ENCODE data around the gene ATP1A3. TPM values are rescaled to one million over a fixed set of nuclear protein-coding genes. Genes with fewer than 3 reads are reported as not detected.
A peak's percentile ranks its signal among the peaks of the same experiment; 100 is the strongest.

Gene ATP1A3
- total and polyA plus RNA-seq, 2 of the 13 experiments (the other 11 are each of a cell fraction or from before 2014, with no cell fraction given): 0.01 to 0.04 TPM

- intact Hi-C loops (cut with micrococcal nuclease; ENCODE audit: unreplicated experiment) (no loop called here), in situ Hi-C loops (cut with HindIII; ENCODE audit: extremely low pct_ligation_motif_present, low pct_unique_long_range_greater_than_20kb) (no loop called here)
- Histone ChIP-seq H3K4me2 (ENCODE audit: low read depth, low read length) (no peak overlapping the region), H3K27me3 (ENCODE audit: control insufficient read depth in 1 of 2, insufficient read depth in 2 of 2, low read length in 2 of 2) (peaks cover 7 to 85% of the 10 kb centered on the region in 2 experiments), H3K27ac (ENCODE audit: extremely low read length, insufficient read depth, low read length) (no peak overlapping the region), H3K36me3 (replicated peaks in 1 of 2; ENCODE audit: control insufficient read depth in 1 of 2, insufficient read depth in 2 of 2, low read length in 2 of 2) (no peaks in the 10 kb centered on the region), H3K9me3 (ENCODE audit: low read length) (no peaks in the 10 kb centered on the region), H3K9ac (ENCODE audit: insufficient read depth, low read depth, low read length) (no peak overlapping the region), H2AFZ (ENCODE audit: low read length) (no peak overlapping the region), H4K20me1 (ENCODE audit: insufficient read depth, low read length) (no peaks in the 10 kb centered on the region), H3K79me2 (ENCODE audit: insufficient read depth, low read length) (no peaks in the 10 kb centered on the region), H3K4me3 (replicated peaks in 1 of 3; ENCODE audit: insufficient read depth in 1 of 3, low read depth in 2 of 3, low read length in 3 of 3) (no peak overlapping the region), H3K4me1 (ENCODE audit: insufficient read depth, low read length) (peaks cover 11% of the 10 kb centered on the region)
- no TSS peak for BruUV-seq (replicated peaks)
- ChIA-PET POLR2A (no interaction called here), CTCF (ENCODE audit: low intra/inter-chr PET ratio, low total read pairs) (no interaction called here)
- TF ChIP-seq FOXO1 (CRISPR knock-in tag; IDR thresholded peaks at IDR 0.05) (no peak), ZEB1 (IDR thresholded peaks at IDR 0.05; ENCODE audit: insufficient replicate concordance, low read depth) (peak; percentile 80)
- WGBS (ENCODE audit: low lambda C conversion rate): 46% methylated on average over 23 of the region's 27 CpGs
- DNase-seq (ENCODE audit: low spot score) (no peak), FAIRE-seq (no peak), ATAC-seq (no peak)
Measured at GRCh38 chr19:41926028-41926762, 67.8 kb downstream of the ATP1A3 start.

GRCh38 chr19:41925208-41926003, 68.6 kb downstream of the ATP1A3 start:
- Histone ChIP-seq H3K27ac (ENCODE audit: extremely low read length, insufficient read depth, low read length) (no peak overlapping the region), H3K79me2 (ENCODE audit: insufficient read depth, low read length) (no peaks in the 10 kb centered on the region), H2AFZ (ENCODE audit: low read length) (no peak overlapping the region), H3K4me3 (replicated peaks in 1 of 3; ENCODE audit: insufficient read depth in 1 of 3, low read depth in 2 of 3, low read length in 3 of 3) (no peak overlapping the region), H3K27me3 (ENCODE audit: control insufficient read depth in 1 of 2, insufficient read depth in 2 of 2, low read length in 2 of 2) (peaks cover 7 to 80% of the 10 kb centered on the region in 2 experiments), H3K4me2 (ENCODE audit: low read depth, low read length) (no peak overlapping the region), H3K9me3 (ENCODE audit: low read length) (no peaks in the 10 kb centered on the region), H3K36me3 (replicated peaks in 1 of 2; ENCODE audit: control insufficient read depth in 1 of 2, insufficient read depth in 2 of 2, low read length in 2 of 2) (no peaks in the 10 kb centered on the region), H3K9ac (ENCODE audit: insufficient read depth, low read depth, low read length) (no peak overlapping the region), H3K4me1 (ENCODE audit: insufficient read depth, low read length) (peaks cover 11% of the 10 kb centered on the region), H4K20me1 (ENCODE audit: insufficient read depth, low read length) (no peaks in the 10 kb centered on the region)
- CTCF ChIA-PET (ENCODE audit: low intra/inter-chr PET ratio, low total read pairs): no interaction called here
- no TSS peak for BruUV-seq (replicated peaks)
- WGBS (ENCODE audit: low lambda C conversion rate): 32% methylated on average over 7 of the region's 7 CpGs
- no peak for TF ChIP-seq STAG1 (CRISPR knock-in tag; IDR thresholded peaks at IDR 0.05)
- TF ChIP-seq ZNF180 (CRISPR knock-in tag; IDR thresholded peaks at IDR 0.05; ENCODE audit: borderline replicate concordance, low read depth): no peak
- intact Hi-C loops (cut with micrococcal nuclease; ENCODE audit: unreplicated experiment): no loop called here
- in situ Hi-C loops (cut with HindIII; ENCODE audit: extremely low pct_ligation_motif_present, low pct_unique_long_range_greater_than_20kb): no loop called here
- POLR2A ChIA-PET: no interaction called here
- ATAC-seq (no peak), DNase-seq (ENCODE audit: low spot score) (no peak), FAIRE-seq (no peak)

Data from HepG2 (cell line).